ENCODE data around the gene LMO1. TPM values are rescaled to one million over a fixed set of nuclear protein-coding genes. Genes with fewer than 3 reads are reported as not detected.

Gene LMO1
- total and polyA plus RNA-seq, 9 of the 15 experiments (the other 6 are each of a cell fraction or from before 2014, with no cell fraction given) = not detected

- Histone ChIP-seq H3K4me1 (replicated peaks in 1 of 2; ENCODE audit: control insufficient read depth in 2 of 2, insufficient read depth in 2 of 2, low read length in 2 of 2) (peaks cover 0 to 3% of the 10 kb centered on the region in 2 experiments; a peak in 1 of 5 replicates), H3K4me2 (ENCODE audit: insufficient read depth, low read length) (no peak overlapping the region), H3K9ac (ENCODE audit: insufficient read depth in 1 of 2, low read depth in 2 of 2, low read length in 2 of 2) (no peak overlapping the region), H3K4me3 (no peak overlapping the region), H3K27me3 (ENCODE audit: control insufficient read depth in 2 of 2, insufficient read depth in 2 of 2, low read length in 2 of 2) (peaks cover 0 to 6% of the 10 kb centered on the region in 2 experiments; a peak in 2 of 5 replicates), H2AFZ (ENCODE audit: low read depth, low read length) (no peak overlapping the region), H3K79me2 (ENCODE audit: control insufficient read depth, insufficient read depth, low read length) (no peaks in the 10 kb centered on the region), H3K9me3 (replicated peaks; ENCODE audit: control insufficient read depth, insufficient read depth, low read depth, low read length) (no peaks in the 10 kb centered on the region), H3K9me1 (ENCODE audit: control insufficient read depth, insufficient read depth, low read length) (no peaks in the 10 kb centered on the region), H3K27ac (ENCODE audit: extremely low read depth, low read depth, low read length) (no peak overlapping the region), H3K36me3 (ENCODE audit: control insufficient read depth, insufficient read depth, low read length) (no peaks in the 10 kb centered on the region), H4K20me1 (replicated peaks; ENCODE audit: control insufficient read depth, insufficient read depth, low read length) (peaks cover 9% of the 10 kb centered on the region)
- 11% methylated on average over 13 of the region's 19 CpGs for WGBS (ENCODE audit: insufficient coverage, low coverage, missing lambda C conversion rate)
- intact Hi-C loops (cut with micrococcal nuclease) (loop anchor here (1.0 to 10.0 kb wide), 3 partner anchors 17 to 373 kb away; partner anchors contain the start of gene LMO1), in situ Hi-C loops (cut with MboI) (no loop called here)
- ATAC-seq (peak; percentile 98), FAIRE-seq (peak; percentile 96), DNase-seq (ENCODE audit: extremely low read depth in 1 of 4, low spot score in 3 of 4) (peak; percentile 68 to 77 (median 72))
- POLR2A ChIA-PET = interaction anchor here (1.2 to 1.3 kb wide), 2 partner anchors 17 to 363 kb away, joined by 4 read pairs; no protein-coding TSS in a partner anchor
- BruUV-seq (replicated peaks) = no TSS peak
- CTCF ChIA-PET (ENCODE audit: low intra/inter-chr PET ratio) = interaction anchor here (0.6 to 2.6 kb wide), 5 partner anchors 17 to 374 kb away, joined by 3 to 9 read pairs (median 3); no protein-coding TSS in a partner anchor
- TF ChIP-seq CTCFL (IDR thresholded peaks at IDR 0.05; ENCODE audit: borderline replicate concordance, insufficient read depth, low read depth, low read length, poor library complexity, severe bottlenecking) (peak; percentile 7), CTCF (IDR thresholded peaks at IDR 0.05 in 2 of 3, conservative IDR thresholded peaks at IDR 0.05 in 1 of 3; ENCODE audit: insufficient read depth in 2 of 3, low read depth in 1 of 3, low read length in 3 of 3) (peak; percentile 80 to 90 (median 86)), FOXA3 (CRISPR knock-in tag; conservative IDR thresholded peaks at IDR 0.05 in 1 of 2, IDR thresholded peaks at IDR 0.05 in 1 of 2) (no peak), STAG1 (CRISPR knock-in tag; IDR thresholded peaks at IDR 0.05; ENCODE audit: borderline replicate concordance) (peak; percentile 28; the same call in 1 of the 2 replicates), MBD2 (IDR thresholded peaks at IDR 0.05; ENCODE audit: borderline replicate concordance, low read depth) (no peak), SMC3 (conservative IDR thresholded peaks at IDR 0.05; ENCODE audit: insufficient read depth, low read depth, low read length) (peak; percentile 86), OTX1 (CRISPR knock-in tag; IDR thresholded peaks at IDR 0.05) (no peak), NFRKB (IDR thresholded peaks at IDR 0.05; ENCODE audit: low read depth) (no peak), ZNF121 (CRISPR knock-in tag; conservative IDR thresholded peaks at IDR 0.05) (no peak), THRB (CRISPR knock-in tag; conservative IDR thresholded peaks at IDR 0.05) (no peak), NFYB (IDR thresholded peaks at IDR 0.05; ENCODE audit: extremely low read depth, insufficient read length) (no peak), CCNT2 (IDR thresholded peaks at IDR 0.05; ENCODE audit: borderline replicate concordance, extremely low read depth, insufficient read length, low read depth, low read length) (no peak)
These were observed 71.4 kb downstream of the LMO1 start for GRCh38 chr11:8192016-8192895.
